GM10248 (cell line): Measurements from ENCODE around the gene NOD2.

Experiments used
- CTCF ChIA-PET: fragments of 300-600 bp; sonication (Branson Sonifier 250); formaldehyde crosslinking; extraction: SDS; loops from one replicate; lab custom pipeline; 2021; ENCODE audit warnings: antibody characterized with exemption; lab: Yijun Ruan, JAX
- POLR2A ChIA-PET: fragments of 350-650 bp; sonication (Branson Sonifier 250); formaldehyde crosslinking; extraction: SDS; loops from one replicate; lab custom pipeline; 2020; ENCODE audit warnings: antibody characterized with exemption; lab: Yijun Ruan, JAX
- DNase-seq: peaks from one replicate; pipeline ENCODE4 v3.0.0; 2012; ENCODE audit errors: extremely low spot score
- TF ChIP-seq, protein P1 (sequence below): IDR thresholded peaks from 2 replicates; pipeline ENCODE4 v1.5.1; 2012; ENCODE audit warnings: mild to moderate bottlenecking, low read depth; ENCODE audit errors: extremely low read depth, missing control alignments, control extremely low read depth

NOD2 gene

DNA sequence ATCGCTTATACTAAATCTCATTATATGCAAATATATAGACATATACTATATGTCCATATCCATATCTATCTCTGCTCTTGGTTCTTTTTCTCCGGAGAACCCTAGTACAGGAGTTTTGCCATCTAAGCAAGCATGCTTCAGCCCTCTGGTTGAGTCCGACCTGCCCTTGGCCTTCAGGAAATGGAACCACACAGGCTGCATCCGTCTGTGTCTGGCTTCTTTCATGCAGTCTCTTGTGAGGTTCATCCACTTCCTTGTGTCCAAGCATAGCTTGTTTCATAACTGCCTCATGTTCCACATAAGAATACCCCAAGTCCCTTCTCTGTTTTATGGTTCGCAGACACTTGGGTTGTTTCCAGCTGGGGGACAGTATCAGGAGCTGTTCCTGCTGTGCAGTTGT, 29.1 kb upstream of the NOD2 start:
- TF ChIP-seq, protein P1, sequence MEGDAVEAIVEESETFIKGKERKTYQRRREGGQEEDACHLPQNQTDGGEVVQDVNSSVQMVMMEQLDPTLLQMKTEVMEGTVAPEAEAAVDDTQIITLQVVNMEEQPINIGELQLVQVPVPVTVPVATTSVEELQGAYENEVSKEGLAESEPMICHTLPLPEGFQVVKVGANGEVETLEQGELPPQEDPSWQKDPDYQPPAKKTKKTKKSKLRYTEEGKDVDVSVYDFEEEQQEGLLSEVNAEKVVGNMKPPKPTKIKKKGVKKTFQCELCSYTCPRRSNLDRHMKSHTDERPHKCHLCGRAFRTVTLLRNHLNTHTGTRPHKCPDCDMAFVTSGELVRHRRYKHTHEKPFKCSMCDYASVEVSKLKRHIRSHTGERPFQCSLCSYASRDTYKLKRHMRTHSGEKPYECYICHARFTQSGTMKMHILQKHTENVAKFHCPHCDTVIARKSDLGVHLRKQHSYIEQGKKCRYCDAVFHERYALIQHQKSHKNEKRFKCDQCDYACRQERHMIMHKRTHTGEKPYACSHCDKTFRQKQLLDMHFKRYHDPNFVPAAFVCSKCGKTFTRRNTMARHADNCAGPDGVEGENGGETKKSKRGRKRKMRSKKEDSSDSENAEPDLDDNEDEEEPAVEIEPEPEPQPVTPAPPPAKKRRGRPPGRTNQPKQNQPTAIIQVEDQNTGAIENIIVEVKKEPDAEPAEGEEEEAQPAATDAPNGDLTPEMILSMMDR: no peak
- no peak for DNase-seq
- ChIA-PET POLR2A (no interaction called here), CTCF (interaction anchor here (0.9 to 11.6 kb wide), 21 partner anchors 12 to 642 kb away, joined by 3 to 289 read pairs (median 5); partner anchors contain the start of genes CNEP1R1 and SNX20)

DNA sequence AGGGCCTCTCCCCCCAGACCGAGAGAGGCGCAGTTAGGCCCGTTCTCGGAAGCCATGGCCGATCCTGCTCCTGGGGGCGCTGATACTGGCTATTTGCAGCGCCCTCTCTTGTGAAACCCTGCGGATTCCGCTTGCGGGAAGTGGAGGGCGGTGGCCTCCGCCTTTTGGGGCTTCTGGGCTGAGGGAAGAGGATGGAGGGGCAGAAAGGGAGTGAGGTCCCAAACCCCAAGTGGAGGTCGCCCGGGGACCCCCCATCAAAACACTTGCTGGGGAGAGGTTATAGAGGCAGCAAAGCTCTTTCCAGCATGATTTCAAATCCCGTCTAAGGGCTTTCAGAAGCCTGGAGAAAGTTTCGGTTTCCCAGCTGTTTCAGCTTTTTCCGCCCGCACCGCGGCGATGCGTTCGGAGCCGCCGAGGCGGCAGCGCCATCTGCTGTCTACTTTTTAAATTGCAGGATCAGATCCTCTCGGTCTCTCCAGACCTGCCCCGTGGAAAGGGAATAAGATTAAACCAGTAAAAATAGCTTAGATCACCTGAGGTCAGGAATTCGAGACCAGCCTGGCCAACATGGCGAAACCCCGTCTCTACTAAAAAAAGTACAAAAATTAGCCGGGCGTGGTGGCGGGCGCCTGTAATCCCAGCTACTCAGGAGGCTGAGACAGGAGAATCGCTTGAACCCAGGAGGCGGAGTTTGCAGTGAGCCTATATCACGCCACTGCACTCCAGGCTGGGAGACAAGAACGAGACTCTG, 28.1 kb upstream of the NOD2 start:
- DNase-seq: peak; percentile 78
- ChIA-PET CTCF (interaction anchor here (0.6 to 11.6 kb wide), 88 partner anchors 13 to 1082 kb away, joined by 3 to 289 read pairs (median 4); partner anchors contain the start of genes BRD7, CNEP1R1, CYLD and NKD1), POLR2A (no interaction called here)
- TF ChIP-seq, protein P1: peak; percentile 75

DNA sequence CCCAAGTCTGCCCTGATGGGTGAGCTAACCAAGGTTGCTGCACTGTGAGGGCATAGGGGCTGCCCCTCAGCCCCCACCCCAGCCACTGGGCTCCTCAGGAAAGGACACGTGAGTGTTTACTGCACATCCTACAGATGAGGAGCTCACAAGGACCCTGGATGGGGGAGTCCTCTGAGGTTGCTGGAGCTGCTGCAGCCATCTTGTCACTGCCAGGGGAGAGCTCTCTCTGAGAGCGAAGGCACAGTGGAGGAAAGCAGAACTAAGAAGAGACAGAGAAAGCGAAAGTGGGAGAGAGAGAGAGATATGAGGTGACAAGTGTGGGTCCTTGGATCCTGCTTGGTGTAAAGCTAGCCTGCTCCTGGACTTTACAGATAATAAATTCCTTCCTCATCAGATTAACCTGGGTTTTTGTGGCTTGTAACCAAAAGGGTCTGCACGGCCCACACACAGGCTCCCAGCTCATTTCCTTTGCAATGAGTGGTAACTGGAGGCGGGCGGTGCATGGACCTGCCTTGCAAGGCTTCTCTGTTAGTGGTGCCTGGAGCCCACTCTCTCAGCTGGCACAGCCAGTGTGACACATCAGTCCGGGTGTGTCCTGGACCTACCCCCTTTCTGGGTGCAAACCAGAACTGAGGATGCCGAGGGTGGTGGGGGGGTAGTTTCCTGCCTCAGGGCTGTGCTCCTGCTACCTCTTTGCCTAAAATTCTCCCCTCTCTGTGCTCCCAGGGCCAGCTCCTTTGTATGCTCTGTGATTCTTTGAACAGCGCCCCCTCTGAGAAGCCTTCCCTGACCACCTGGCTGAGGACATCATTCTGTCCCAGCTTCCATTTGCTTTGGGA, 26.5 kb upstream of the NOD2 start:
- peak; percentile 78 for DNase-seq
- CTCF ChIA-PET: interaction anchor here (0.6 to 11.6 kb wide), 38 partner anchors 13 to 642 kb away, joined by 3 to 289 read pairs (median 4); partner anchors contain the start of genes CNEP1R1 and SNX20
- TF ChIP-seq, protein P1: no peak
- POLR2A ChIA-PET: interaction anchor here (0.5 to 1.1 kb wide), 3 partner anchors 17 to 336 kb away, joined by 3 to 6 read pairs (median 3); no protein-coding TSS in a partner anchor

DNA sequence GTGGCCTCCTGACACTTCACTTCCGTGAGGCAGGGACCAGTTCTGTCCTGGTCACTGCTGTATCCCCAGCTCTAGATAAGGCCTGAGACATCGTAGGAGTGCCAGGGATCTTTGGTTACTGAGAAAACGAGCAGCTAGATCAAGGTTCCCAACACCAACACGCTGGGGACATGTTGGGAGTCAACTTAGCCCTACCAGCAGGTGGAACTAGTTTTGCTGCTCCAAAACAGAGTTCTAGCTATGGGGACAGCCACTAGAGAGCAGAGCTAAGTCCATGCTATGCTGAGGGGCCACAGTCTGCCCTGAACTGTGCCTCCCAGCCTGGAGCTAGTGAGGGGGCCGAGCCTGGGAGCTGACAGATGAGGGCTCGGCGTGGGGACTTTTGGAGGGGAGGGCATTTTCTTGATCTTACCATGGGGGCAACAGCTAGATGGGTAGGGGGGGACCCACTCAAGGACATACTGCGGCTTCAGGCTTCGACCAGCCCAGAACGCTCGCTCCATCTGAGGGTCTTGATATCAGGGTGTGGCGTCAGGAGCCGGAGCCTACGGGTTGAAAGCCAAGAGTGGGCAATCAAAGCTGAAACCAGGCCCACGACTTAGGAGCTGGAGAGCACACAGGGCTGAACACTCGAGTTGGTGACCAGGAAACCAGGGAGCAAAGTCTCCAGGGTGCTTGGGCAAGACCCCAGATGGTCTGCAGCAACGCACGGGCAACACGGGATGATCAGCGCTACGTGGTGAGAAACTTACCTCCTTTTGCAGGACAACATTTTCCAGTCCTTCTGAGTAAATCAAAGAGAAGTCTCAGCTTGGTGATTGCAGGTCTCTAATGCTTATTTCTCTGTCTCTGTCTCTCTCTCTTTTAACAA, 25.7 kb upstream of the NOD2 start:
- POLR2A ChIA-PET: interaction anchor here (1.0 to 1.1 kb wide), 2 partner anchors 18 to 86 kb away, joined by 3 read pairs; no protein-coding TSS in a partner anchor
- peak; percentile 36 for DNase-seq
- CTCF ChIA-PET: interaction anchor here (0.7 to 11.6 kb wide), 29 partner anchors 12 to 643 kb away, joined by 3 to 289 read pairs (median 4); partner anchors contain the start of genes CNEP1R1 and SNX20
- TF ChIP-seq, protein P1: peak; percentile 47

DNA sequence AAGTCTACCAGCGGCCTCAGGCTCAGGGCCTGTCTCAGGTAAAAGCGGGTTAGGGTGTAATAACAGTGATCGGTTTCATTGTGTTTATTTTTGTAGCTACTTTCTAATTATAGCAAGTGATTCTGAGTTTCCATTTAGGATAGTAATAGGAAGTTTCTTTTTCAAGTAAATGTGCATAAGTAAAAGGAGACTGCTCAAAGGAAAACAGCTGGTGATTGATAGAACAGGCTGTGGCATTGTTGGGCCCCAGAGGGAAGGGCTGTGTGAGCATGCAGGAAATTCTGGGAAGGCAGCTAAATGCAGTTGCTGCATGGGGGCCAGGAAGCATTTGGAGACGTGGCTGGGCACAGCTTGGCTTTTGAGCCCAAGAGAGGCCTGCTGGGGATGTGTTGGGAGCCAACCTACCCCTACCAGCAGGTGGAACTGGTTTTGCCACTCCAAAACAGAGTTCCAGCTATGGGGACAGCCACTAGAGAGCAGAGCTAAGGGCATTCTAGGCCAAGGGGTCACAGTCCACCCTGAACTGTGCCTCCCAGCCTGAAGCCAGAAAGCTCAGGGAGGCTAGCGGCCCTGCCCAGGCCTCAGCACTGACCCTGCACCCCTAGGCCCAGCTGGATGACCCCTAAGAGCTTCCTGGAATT, 24.9 kb upstream of the NOD2 start:
- TF ChIP-seq, protein P1: no peak
- POLR2A ChIA-PET: interaction anchor here (1.0 kb wide), 1 partner anchor 87 kb away, joined by 3 read pairs; no protein-coding TSS in a partner anchor
- DNase-seq: no peak
- CTCF ChIA-PET: interaction anchor here (0.8 to 11.6 kb wide), 15 partner anchors 11 to 644 kb away, joined by 3 to 289 read pairs (median 4); partner anchors contain the start of genes CNEP1R1 and SNX20
